Neural progenitor cell (in vitro differentiated cells): ENCODE data around the gene BCL2L13. TPM values are rescaled to one million over a fixed set of nuclear protein-coding genes. Genes with fewer than 3 reads are reported as not detected.
"Not testable (repeated sequence)": the region's sequence is repeated elsewhere in the genome, so short reads cannot be mapped to it uniquely, and the experiment has no call there.

Experiments used
- DNase-seq: peaks from one replicate; pipeline ENCODE4 v3.0.0-alpha.2; 2016; ENCODE audit warnings: low spot score
- H2AFZ ChIP-seq: fragments of 200-600 bp; sonication (generic); replicated peaks from 2 replicates; pipeline ENCODE4 v1.6.1; 2016; ENCODE audit warnings: antibody characterized with exemption
- H3F3A ChIP-seq: fragments of 200-600 bp; sonication (generic); 2 replicates; pipeline ENCODE4 v1.6.1; 2016; ENCODE audit warnings: antibody characterized with exemption, low read depth
- H3K27ac ChIP-seq: fragments of 200-600 bp; sonication (generic); 2 replicates; pipeline ENCODE4 v1.5.1; 2016; ENCODE audit warnings: mild to moderate bottlenecking
- H3K27me3 ChIP-seq: fragments of 200-600 bp; sonication (generic); 2 replicates; pipeline ENCODE4 v1.6.1; 2016; ENCODE audit warnings: mild to moderate bottlenecking, moderate library complexity
- H3K36me3 ChIP-seq: fragments of 200-600 bp; sonication (generic); 2 replicates; pipeline ENCODE4 v1.5.1; 2016
- H3K4me1 ChIP-seq: fragments of 200-600 bp; sonication (generic); 2 replicates; pipeline ENCODE4 v1.6.1; 2016; ENCODE audit warnings: mixed run types
- H3K4me2 ChIP-seq: fragments of 200-600 bp; sonication (generic); 2 replicates; pipeline ENCODE4 v1.6.1; 2016
- H3K4me3 ChIP-seq: fragments of 200-600 bp; sonication (generic); 2 replicates; pipeline ENCODE4 v1.5.1; 2016
- H3K79me2 ChIP-seq: fragments of 200-600 bp; sonication (generic); 2 replicates; pipeline ENCODE4 v1.6.1; 2016; ENCODE audit warnings: low read depth
- H3K9ac ChIP-seq: fragments of 200-600 bp; sonication (generic); 2 replicates; pipeline ENCODE4 v1.6.1; 2016
- H3K9me3 ChIP-seq: fragments of 200-600 bp; sonication (generic); 2 replicates; pipeline ENCODE4 v1.5.1; 2016; ENCODE audit warnings: low read depth
- H4K20me1 ChIP-seq: fragments of 200-600 bp; sonication (generic); 2 replicates; pipeline ENCODE4 v1.6.1; 2016; ENCODE audit warnings: low read depth
- H3K27ac Mint-ChIP-seq: 3 replicates; pipeline ENCODE4 v1.8.0; 2021; ENCODE audit warnings: mixed read lengths
- H3K27me3 Mint-ChIP-seq: 2 replicates; pipeline ENCODE4 v1.8.0; 2022; ENCODE audit warnings: low read depth, mild to moderate bottlenecking, inconsistent platforms, moderate library complexity, mixed read lengths; ENCODE audit not compliant: insufficient read depth
- H3K36me3 Mint-ChIP-seq: 3 replicates; pipeline ENCODE4 v1.8.0; 2021; ENCODE audit warnings: mixed read lengths
- H3K4me1 Mint-ChIP-seq: 3 replicates; pipeline ENCODE4 v1.8.0; 2021; ENCODE audit warnings: mixed read lengths
- H3K4me3 Mint-ChIP-seq: 3 replicates; pipeline ENCODE4 v1.8.0; 2021; ENCODE audit warnings: mild to moderate bottlenecking, moderate library complexity, mixed read lengths
- H3K9me3 Mint-ChIP-seq: 3 replicates; pipeline ENCODE4 v1.8.0; 2020; ENCODE audit warnings: mixed read lengths
- CTCF ChIP-seq: fragments of 200-600 bp; sonication (generic); IDR thresholded peaks from 2 replicates; pipeline ENCODE4 v1.5.1; 2017; ENCODE audit warnings: antibody characterized with exemption, mild to moderate bottlenecking
- EZH2 ChIP-seq: fragments of 200-600 bp; sonication (generic); IDR thresholded peaks from 2 replicates; pipeline ENCODE4 v1.6.1; 2017; ENCODE audit warnings: antibody characterized with exemption, mild to moderate bottlenecking, moderate library complexity
- EZH2phosphoT487 ChIP-seq: fragments of 200-600 bp; sonication (generic); IDR thresholded peaks from 2 replicates; pipeline ENCODE4 v1.6.1; 2017; ENCODE audit warnings: antibody characterized with exemption
- total RNA-seq: library from RNA; depleted of rRNA; stranded (reverse); fragments of >200 nt; gene quantifications from 2 replicates; pipeline ENCODE4 v1.2.3, GENCODE V29; 2015; ENCODE audit warnings: low replicate concordance

BCL2L13 gene
- total RNA-seq, 1 donor from 2014 or later: 47.7 TPM

GRCh38 chr22:17694193-17694592 is 55.6 kb downstream of the BCL2L13 start:
- no peak overlapping the region for H2AFZ ChIP-seq
- H3K4me2 ChIP-seq: no peak overlapping the region
- Mint-ChIP-seq H3K27ac (no peak overlapping the region), H3K4me3 (no peak overlapping the region), H3K36me3 (peaks cover 1% of the 10 kb centered on the region), H3K27me3 (no peaks in the 10 kb centered on the region), H3K9me3 (no peaks in the 10 kb centered on the region), H3K4me1 (no peaks in the 10 kb centered on the region)
- DNase-seq: no peak
- no peaks in the 10 kb centered on the region for H3K79me2 ChIP-seq
- no peaks in the 10 kb centered on the region for H3K4me1 ChIP-seq
- no peaks in the 10 kb centered on the region for H3K27me3 ChIP-seq
- H3K36me3 ChIP-seq: no peaks in the 10 kb centered on the region
- TF ChIP-seq EZH2phosphoT487 (no peak), EZH2 (no peak), CTCF (no peak)
- H3K4me3 ChIP-seq: no peak overlapping the region
- H3K9ac ChIP-seq: no peak overlapping the region
- H4K20me1 ChIP-seq: no peaks in the 10 kb centered on the region
- H3F3A ChIP-seq: no peaks in the 10 kb centered on the region
- no peak overlapping the region for H3K27ac ChIP-seq
- no peaks in the 10 kb centered on the region for H3K9me3 ChIP-seq

GRCh38 chr22:17694752-17695151 is 56.2 kb downstream of the BCL2L13 start:
- Mint-ChIP-seq H3K9me3 (no peaks in the 10 kb centered on the region), H3K4me3 (no peak overlapping the region), H3K36me3 (peaks cover 1% of the 10 kb centered on the region), H3K27ac (no peak overlapping the region), H3K4me1 (peaks cover 3% of the 10 kb centered on the region), H3K27me3 (no peaks in the 10 kb centered on the region)
- H3K36me3 ChIP-seq: no peaks in the 10 kb centered on the region
- no peak overlapping the region for H3K9ac ChIP-seq
- H3K27me3 ChIP-seq: no peaks in the 10 kb centered on the region
- no peaks in the 10 kb centered on the region for H4K20me1 ChIP-seq
- H3K9me3 ChIP-seq: no peaks in the 10 kb centered on the region
- H3K4me3 ChIP-seq: no peak overlapping the region
- no peak for TF ChIP-seq EZH2phosphoT487
- no peak for TF ChIP-seq EZH2
- no peak for TF ChIP-seq CTCF
- no peaks in the 10 kb centered on the region for H3K79me2 ChIP-seq
- H3K4me2 ChIP-seq: no peak overlapping the region
- no peaks in the 10 kb centered on the region for H3F3A ChIP-seq
- no peak for DNase-seq
- H3K4me1 ChIP-seq: no peaks in the 10 kb centered on the region
- no peak overlapping the region for H2AFZ ChIP-seq
- no peak overlapping the region for H3K27ac ChIP-seq

GRCh38 chr22:17695986-17696385 is 57.4 kb downstream of the BCL2L13 start:
- Mint-ChIP-seq H3K27ac (no peak overlapping the region), H3K4me3 (no peak overlapping the region), H3K36me3 (peaks cover 1% of the 10 kb centered on the region), H3K4me1 (peaks cover 5% of the 10 kb centered on the region), H3K27me3 (no peaks in the 10 kb centered on the region), H3K9me3 (no peaks in the 10 kb centered on the region)
- no peaks in the 10 kb centered on the region for H3K9me3 ChIP-seq
- H3K4me3 ChIP-seq: no peak overlapping the region
- no peaks in the 10 kb centered on the region for H4K20me1 ChIP-seq
- no peaks in the 10 kb centered on the region for H3K4me1 ChIP-seq
- H3F3A ChIP-seq: no peaks in the 10 kb centered on the region
- no peak overlapping the region for H3K4me2 ChIP-seq
- H3K27ac ChIP-seq: no peak overlapping the region
- no peaks in the 10 kb centered on the region for H3K36me3 ChIP-seq
- no peak overlapping the region for H2AFZ ChIP-seq
- H3K79me2 ChIP-seq: no peaks in the 10 kb centered on the region
- DNase-seq: no peak
- TF ChIP-seq EZH2 (no peak), CTCF (no peak)
- no peaks in the 10 kb centered on the region for H3K27me3 ChIP-seq
- no peak overlapping the region for H3K9ac ChIP-seq

- H4K20me1 ChIP-seq, DNase-seq, H2AFZ ChIP-seq, H3K4me3 ChIP-seq, H3K36me3 ChIP-seq, H3K27me3 Mint-ChIP-seq, H3K9ac ChIP-seq, H3K9me3 Mint-ChIP-seq, H3K9me3 ChIP-seq, H3K79me2 ChIP-seq, H3K4me1 ChIP-seq, H3K27ac ChIP-seq, H3K36me3 Mint-ChIP-seq, H3K4me2 ChIP-seq, H3K4me3 Mint-ChIP-seq, H3K4me1 Mint-ChIP-seq, H3K27me3 ChIP-seq, H3F3A ChIP-seq, H3K27ac Mint-ChIP-seq: not testable (repeated sequence)
These were observed 58.6 kb downstream of the BCL2L13 start for GRCh38 chr22:17697196-17697595.

GRCh38 chr22:17698276-17698675 is 59.7 kb downstream of the BCL2L13 start:
- H3K9me3 ChIP-seq, H4K20me1 ChIP-seq, H3F3A ChIP-seq, H3K36me3 ChIP-seq, H3K4me3 Mint-ChIP-seq, H3K4me1 ChIP-seq, H3K79me2 ChIP-seq, H3K4me3 ChIP-seq, H3K9ac ChIP-seq, H2AFZ ChIP-seq, H3K4me2 ChIP-seq, H3K27ac Mint-ChIP-seq, H3K4me1 Mint-ChIP-seq, H3K27me3 ChIP-seq, H3K36me3 Mint-ChIP-seq, H3K27me3 Mint-ChIP-seq, H3K9me3 Mint-ChIP-seq, DNase-seq, H3K27ac ChIP-seq: not testable (repeated sequence)
